Testis (tissue), 3 donors: ENCODE measurements around the gene DEXI. TPM values are rescaled to one million over a fixed set of nuclear protein-coding genes. Genes with fewer than 3 reads are reported as not detected.
"Not testable (repeated sequence)": the region's sequence is repeated elsewhere in the genome, so short reads cannot be mapped to it uniquely, and the experiment has no call there.

ENCODE experiments used
- DNase-seq: peaks from one replicate; pipeline ENCODE4 v3.0.0-alpha.2; 2019
- H3K27ac ChIP-seq, 2 donors: fragments of 200-600 bp; sonication (generic); one replicate each; pipeline ENCODE4 v1.5.1; 2019
- H3K27me3 ChIP-seq: fragments of 200-600 bp; sonication (generic); one replicate; pipeline ENCODE4 v1.5.1; 2019
- H3K36me3 ChIP-seq: fragments of 200-600 bp; sonication (generic); one replicate; pipeline ENCODE4 v1.5.1; 2017; ENCODE audit warnings: low read depth; ENCODE audit errors: missing control alignments
- H3K4me1 ChIP-seq: fragments of 200-600 bp; sonication (generic); one replicate; pipeline ENCODE4 v1.5.1; 2019
- H3K4me3 ChIP-seq, 2 donors: fragments of 200-600 bp; sonication (generic); one replicate each; pipeline ENCODE4 v1.5.1; 2017 to 2019
- H3K9me3 ChIP-seq: fragments of 200-600 bp; sonication (generic); one replicate; pipeline ENCODE4 v1.5.1; 2017
- POLR2A ChIP-seq: fragments of 450-650 bp; IDR thresholded peaks from one replicate; pipeline ENCODE4 v1.6.1; 2017; ENCODE audit warnings: antibody characterized with exemption, mild to moderate bottlenecking, moderate library complexity
- WGBS, 2 donors: methylation state at CpG; one replicate each; pipeline ENCODE4 v1.1.5; 2018; 5-methylcytosine and 5-hydroxymethylcytosine counted together
- intact Hi-C: fragments of 100-400 bp; cut with DNase I; formaldehyde crosslinking; loops from one replicate; pipeline ENCODE4 v1.15.1; 2023; ENCODE audit warnings: low total_unique reads
- polyA plus RNA-seq: library from polyadenylated mRNA; stranded (reverse); fragments of 350-450 nt; fragmentation: Illumina TruSeq; extraction: RNeasy Lipid Tissue Mini Kit (QIAGEN cat#74804); gene quantifications from one replicate; pipeline ENCODE4 v1.2.3, GENCODE V29; 2014; ENCODE audit warnings: low read depth, low replicate concordance; ENCODE audit not compliant: insufficient read depth
- total RNA-seq, 2 donors: library from RNA; depleted of rRNA; stranded (reverse); fragments of >200 nt; gene quantifications; one replicate each; pipeline ENCODE4 v1.2.3, GENCODE V29; 2016
- TF ChIP-seq, protein P1 (sequence below), 3 experiments: fragments of 450-650 bp in 2 of 3; fragments of 200-600 bp in 1 of 3; sonication (generic) in 1 of 3; IDR thresholded peaks; one replicate each; pipeline ENCODE4 v1.5.1; 2016 to 2019; ENCODE audit warnings: antibody characterized with exemption in 3 of 3, mild to moderate bottlenecking in 2 of 3, moderate library complexity in 1 of 3

The DEXI gene
- total and polyA plus RNA-seq, 3 donors from 2014 or later = 30.0 to 57.4 (median 39.0) TPM

DNA sequence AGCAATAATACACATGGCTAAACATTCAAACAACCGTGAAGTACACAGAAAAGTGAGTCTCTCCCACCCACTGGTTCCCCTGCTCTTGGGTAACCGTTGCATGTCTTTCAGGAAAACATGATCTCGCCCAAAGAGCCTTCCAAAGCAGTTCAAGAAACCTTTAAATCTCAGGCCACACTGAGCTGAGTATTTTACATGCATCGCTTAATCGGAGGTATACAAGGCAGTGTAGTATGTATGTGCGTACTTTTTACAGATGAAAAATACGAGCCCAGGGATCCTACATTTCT lies 741 bp upstream of the DEXI start:
- Histone ChIP-seq H3K9me3 (no peaks in the 10 kb centered on the region), H3K4me3 (peak overlapping the region in 1 of 2 donors; percentile 86), H3K4me1 (peaks cover 64% of the 10 kb centered on the region), H3K27me3 (no peaks in the 10 kb centered on the region), H3K36me3 (no peaks in the 10 kb centered on the region), H3K27ac (peak overlapping the region; percentile 64 to 90)
- DNase-seq = no peak
- 30 to 56% methylated on average over 7 of the region's 7 CpGs for WGBS, 2 donors
- intact Hi-C loops = no loop called here
- TF ChIP-seq POLR2A = no peak
- TF ChIP-seq, protein P1, sequence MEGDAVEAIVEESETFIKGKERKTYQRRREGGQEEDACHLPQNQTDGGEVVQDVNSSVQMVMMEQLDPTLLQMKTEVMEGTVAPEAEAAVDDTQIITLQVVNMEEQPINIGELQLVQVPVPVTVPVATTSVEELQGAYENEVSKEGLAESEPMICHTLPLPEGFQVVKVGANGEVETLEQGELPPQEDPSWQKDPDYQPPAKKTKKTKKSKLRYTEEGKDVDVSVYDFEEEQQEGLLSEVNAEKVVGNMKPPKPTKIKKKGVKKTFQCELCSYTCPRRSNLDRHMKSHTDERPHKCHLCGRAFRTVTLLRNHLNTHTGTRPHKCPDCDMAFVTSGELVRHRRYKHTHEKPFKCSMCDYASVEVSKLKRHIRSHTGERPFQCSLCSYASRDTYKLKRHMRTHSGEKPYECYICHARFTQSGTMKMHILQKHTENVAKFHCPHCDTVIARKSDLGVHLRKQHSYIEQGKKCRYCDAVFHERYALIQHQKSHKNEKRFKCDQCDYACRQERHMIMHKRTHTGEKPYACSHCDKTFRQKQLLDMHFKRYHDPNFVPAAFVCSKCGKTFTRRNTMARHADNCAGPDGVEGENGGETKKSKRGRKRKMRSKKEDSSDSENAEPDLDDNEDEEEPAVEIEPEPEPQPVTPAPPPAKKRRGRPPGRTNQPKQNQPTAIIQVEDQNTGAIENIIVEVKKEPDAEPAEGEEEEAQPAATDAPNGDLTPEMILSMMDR (IDR thresholded peaks at IDR 0.05) = no peak

DNA sequence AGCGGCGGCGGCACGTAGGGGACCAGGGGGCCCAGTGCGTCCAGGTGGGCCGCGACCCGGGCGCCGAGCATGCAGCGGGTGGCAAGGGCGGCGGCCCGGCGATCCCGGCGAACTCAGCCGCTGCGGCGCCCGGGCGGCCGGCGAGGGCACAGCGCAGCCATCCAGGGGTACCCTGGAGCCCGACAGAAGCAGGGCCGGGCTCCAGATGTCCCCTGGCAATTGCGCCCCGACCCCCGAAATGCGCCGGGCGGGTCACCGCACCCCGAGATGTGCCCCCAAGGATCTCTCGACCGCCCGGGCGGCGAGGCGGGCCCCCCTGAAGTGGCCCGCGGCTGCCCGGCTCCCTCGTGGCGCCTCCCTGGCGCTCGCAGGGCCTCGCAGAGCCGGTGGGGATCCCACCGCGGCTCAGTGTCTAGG lies 325 bp downstream of the DEXI start:
- Histone ChIP-seq H3K4me3 (peak overlapping the region; percentile 85 to 86), H3K27ac (peak overlapping the region; percentile 86 to 90), H3K4me1 (peaks cover 66% of the 10 kb centered on the region)
- H3K27me3 ChIP-seq, intact Hi-C loops, H3K9me3 ChIP-seq, DNase-seq, H3K36me3 ChIP-seq: not testable (repeated sequence)
- 0% methylated on average over 2 to 3 of the region's 52 CpGs for WGBS, 2 donors

DNA sequence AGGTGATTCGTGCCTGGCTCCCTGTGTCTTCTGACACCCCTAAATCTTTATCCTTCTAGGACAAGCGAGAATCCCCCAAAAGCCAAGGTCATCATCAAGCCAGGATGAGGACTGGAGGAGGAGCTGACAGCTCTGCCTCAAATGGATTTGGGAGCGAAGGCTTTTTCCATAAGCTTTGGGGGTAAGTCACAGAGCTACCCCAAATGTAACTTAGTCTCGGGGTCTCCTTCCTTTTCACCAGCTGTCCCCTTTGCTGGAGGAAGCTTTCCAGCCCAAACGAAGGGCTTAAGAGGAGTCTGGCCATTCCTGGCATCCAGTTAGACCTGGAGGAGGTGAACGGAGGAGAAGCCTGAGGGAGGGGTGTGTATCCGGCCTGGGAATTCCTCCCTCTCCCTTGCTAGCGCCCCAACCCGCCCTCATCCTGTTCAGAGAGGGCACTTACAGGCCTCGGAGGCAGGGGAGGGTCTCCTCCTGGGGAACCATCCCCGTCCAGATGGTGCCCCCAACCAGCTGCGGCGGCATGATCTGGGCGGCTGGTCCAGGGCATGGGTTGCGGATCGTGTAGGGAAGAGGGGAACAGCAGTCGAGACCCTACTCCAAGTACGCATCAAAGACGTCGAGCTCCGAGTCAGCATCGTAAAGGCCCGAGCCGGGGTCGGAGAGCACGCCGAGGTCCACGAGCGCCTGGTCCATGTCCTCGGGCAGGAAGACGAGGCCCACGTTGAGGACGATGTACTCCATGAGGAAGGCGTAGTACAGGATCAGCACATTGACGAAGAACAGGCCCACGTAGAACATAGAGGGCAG lies 938 bp downstream of the DEXI start:
- H3K36me3 ChIP-seq = no peaks in the 10 kb centered on the region
- peak overlapping the region; percentile 85 to 86 for H3K4me3 ChIP-seq
- no peaks in the 10 kb centered on the region for H3K9me3 ChIP-seq
- WGBS, 2 donors = 3 to 4% methylated on average over 14 to 36 of the region's 36 CpGs
- peaks cover 62% of the 10 kb centered on the region for H3K4me1 ChIP-seq
- peak overlapping the region; percentile 71 to 90 for H3K27ac ChIP-seq
- no peak for DNase-seq
- no peaks in the 10 kb centered on the region for H3K27me3 ChIP-seq
- TF ChIP-seq, protein P1 (IDR thresholded peaks at IDR 0.05) = no peak
- TF ChIP-seq POLR2A = no peak
- intact Hi-C loops = no loop called here

DNA sequence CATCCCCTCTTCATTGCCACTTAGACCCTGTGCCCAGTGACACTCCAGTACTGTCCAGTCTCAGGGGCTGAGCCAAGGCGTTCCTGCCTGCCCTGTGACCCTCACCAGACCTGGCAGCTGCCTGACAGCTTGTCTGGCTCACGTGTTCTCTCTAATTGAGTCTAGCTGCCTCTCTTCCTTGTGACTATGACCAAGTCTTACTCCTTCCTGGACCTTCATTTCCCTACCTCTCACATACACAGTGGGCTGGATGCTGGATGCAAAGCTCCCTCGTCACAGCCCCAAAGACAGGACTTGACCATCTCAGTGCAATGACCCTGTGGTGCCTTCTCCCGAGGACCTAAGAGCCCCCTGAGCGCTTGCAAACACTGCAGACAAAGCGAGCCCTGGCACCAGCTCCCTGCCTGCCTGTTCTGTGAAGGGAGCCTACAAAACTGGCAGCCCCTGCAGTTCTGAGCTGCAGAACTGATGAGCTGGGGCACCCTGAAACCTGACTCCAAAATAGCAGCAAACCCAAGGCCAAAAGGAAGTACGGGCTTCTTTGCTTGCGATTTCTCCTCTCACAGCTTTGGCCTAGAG lies 1.7 kb downstream of the DEXI start:
- Histone ChIP-seq H3K4me1 (peaks cover 62% of the 10 kb centered on the region), H3K36me3 (no peaks in the 10 kb centered on the region), H3K9me3 (no peaks in the 10 kb centered on the region), H3K27ac (peak overlapping the region; percentile 71 to 90), H3K4me3 (peak overlapping the region; percentile 85 to 86), H3K27me3 (no peaks in the 10 kb centered on the region)
- intact Hi-C loops = no loop called here
- TF ChIP-seq, protein P1 (IDR thresholded peaks at IDR 0.05) = no peak
- TF ChIP-seq POLR2A = no peak
- 28% methylated on average over 5 to 8 of the region's 8 CpGs for WGBS, 2 donors
- no peak for DNase-seq

DNA sequence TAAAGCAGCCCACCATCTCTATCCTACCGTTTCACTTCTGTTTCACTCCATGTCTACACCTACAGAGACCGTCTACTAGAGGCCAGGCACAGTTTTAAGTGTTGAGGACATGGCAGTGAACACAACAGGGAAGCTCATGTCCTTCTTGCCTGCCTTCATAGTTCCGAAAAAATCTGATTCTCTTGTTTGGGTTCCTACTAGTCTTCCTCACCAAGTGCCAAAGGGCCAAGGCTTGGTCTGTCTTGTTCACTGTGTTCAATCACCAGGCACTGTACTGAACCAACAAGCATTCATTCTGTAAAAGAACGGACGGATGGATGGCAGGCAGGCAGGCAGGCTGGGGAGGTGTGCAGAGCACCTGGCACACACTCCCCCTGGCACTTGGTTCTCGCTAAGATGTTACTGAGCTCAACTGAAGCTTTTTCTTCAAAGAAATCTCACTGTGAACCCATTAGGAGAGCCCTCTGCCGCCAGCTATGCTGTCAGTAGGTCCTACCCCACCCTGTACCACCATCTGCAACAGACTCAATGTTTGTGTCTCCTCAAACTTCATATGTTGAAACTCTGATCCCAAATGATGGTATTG lies 2.5 kb downstream of the DEXI start:
- 83% methylated on average over 7 of the region's 7 CpGs for WGBS, 2 donors

More for the DNA sequence above, 2.5 kb downstream of the DEXI start:
- Histone ChIP-seq H3K9me3 (no peaks in the 10 kb centered on the region), H3K27me3 (no peaks in the 10 kb centered on the region), H3K36me3 (no peaks in the 10 kb centered on the region), H3K4me3 (no peak overlapping the region), H3K4me1 (peaks cover 65% of the 10 kb centered on the region), H3K27ac (peak overlapping the region in 1 of 2 donors; percentile 90)
- no peak for DNase-seq
- intact Hi-C loops = no loop called here
- no peak for TF ChIP-seq POLR2A
- TF ChIP-seq, protein P1 (IDR thresholded peaks at IDR 0.05) = no peak
